HG03103 (cell line): ENCODE measurements around the gene DPT.

Experiments
- ATAC-seq: cut with Tn5 transposase; IDR thresholded peaks from one replicate; pipeline ENCODE4 v1.9.1; 2021; ENCODE audit warnings: low read depth; ENCODE audit not compliant: unreplicated experiment

The DPT gene

GRCh38 chr1:168736520-168736919, 7.5 kb upstream of the DPT start:
- no peak for ATAC-seq

- no peak for ATAC-seq
These were observed 7.0 kb upstream of the DPT start for GRCh38 chr1:168735974-168736373.

GRCh38 chr1:168734946-168735345, 5.9 kb upstream of the DPT start:
- ATAC-seq = no peak

GRCh38 chr1:168734271-168734670, 5.3 kb upstream of the DPT start:
- no peak for ATAC-seq

GRCh38 chr1:168733241-168733640, 4.2 kb upstream of the DPT start:
- no peak for ATAC-seq

- ATAC-seq = no peak
These were observed 3.7 kb upstream of the DPT start for GRCh38 chr1:168732736-168733135.

- no peak for ATAC-seq
These were observed 2.4 kb upstream of the DPT start for GRCh38 chr1:168731244-168731953.

GRCh38 chr1:168729405-168729802, 398 bp upstream of the DPT start:
- no peak for ATAC-seq

- no peak for ATAC-seq
These were observed 2.3 kb downstream of the DPT start for GRCh38 chr1:168726719-168727118.

- ATAC-seq = no peak
These were observed 2.7 kb downstream of the DPT start for GRCh38 chr1:168726281-168726680.

GRCh38 chr1:168725831-168726230, 3.2 kb downstream of the DPT start:
- no peak for ATAC-seq

- no peak for ATAC-seq
These were observed 3.9 kb downstream of the DPT start for GRCh38 chr1:168725060-168725459.

GRCh38 chr1:168723000-168723399, 6.0 kb downstream of the DPT start:
- no peak for ATAC-seq

GRCh38 chr1:168720839-168721238, 8.2 kb downstream of the DPT start:
- ATAC-seq = no peak

- ATAC-seq = no peak
These were observed 9.5 kb downstream of the DPT start for GRCh38 chr1:168719306-168720111.

GRCh38 chr1:168717906-168718891, 10.8 kb downstream of the DPT start:
- no peak for ATAC-seq

GRCh38 chr1:168714012-168714411, 15.0 kb downstream of the DPT start:
- ATAC-seq = no peak

GRCh38 chr1:168709405-168710363, 19.3 kb downstream of the DPT start:
- ATAC-seq = no peak

- no peak for ATAC-seq
These were observed 20.2 kb downstream of the DPT start for GRCh38 chr1:168708698-168709404.
